HG02884 (cell line): ENCODE data around the gene KCNIP3.
"Not testable (repeated sequence)": the region's sequence is repeated elsewhere in the genome, so short reads cannot be mapped to it uniquely, and the experiment has no call there.

Experiments used
- ATAC-seq: cut with Tn5 transposase; IDR thresholded peaks from one replicate; pipeline ENCODE4 v1.9.1; 2021; ENCODE audit warnings: mild to moderate bottlenecking, moderate library complexity; ENCODE audit not compliant: unreplicated experiment

The KCNIP3 gene

DNA sequence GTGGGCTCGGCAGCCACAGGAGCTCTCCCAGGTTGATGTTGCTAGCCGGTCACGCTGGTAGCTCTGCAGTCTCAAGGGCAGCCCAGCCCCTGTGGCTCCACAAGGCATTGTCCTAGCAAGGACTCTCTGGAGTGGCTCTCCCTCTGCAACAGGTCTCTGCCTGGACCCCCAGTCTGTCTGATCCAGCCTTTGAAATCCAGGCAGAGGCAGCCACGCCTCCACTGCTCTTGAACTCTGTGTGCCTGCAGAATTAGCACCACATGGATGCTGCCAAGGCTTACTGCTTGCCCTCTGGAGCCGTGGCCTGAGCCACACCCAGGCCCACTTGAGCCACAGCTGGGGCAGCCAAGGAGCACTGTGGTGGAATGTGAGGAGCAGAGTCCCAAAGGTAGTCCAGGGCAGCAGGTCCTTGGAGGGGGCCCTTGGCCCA lies 62.4 kb downstream of the KCNIP3 start:
- no peak for ATAC-seq

DNA sequence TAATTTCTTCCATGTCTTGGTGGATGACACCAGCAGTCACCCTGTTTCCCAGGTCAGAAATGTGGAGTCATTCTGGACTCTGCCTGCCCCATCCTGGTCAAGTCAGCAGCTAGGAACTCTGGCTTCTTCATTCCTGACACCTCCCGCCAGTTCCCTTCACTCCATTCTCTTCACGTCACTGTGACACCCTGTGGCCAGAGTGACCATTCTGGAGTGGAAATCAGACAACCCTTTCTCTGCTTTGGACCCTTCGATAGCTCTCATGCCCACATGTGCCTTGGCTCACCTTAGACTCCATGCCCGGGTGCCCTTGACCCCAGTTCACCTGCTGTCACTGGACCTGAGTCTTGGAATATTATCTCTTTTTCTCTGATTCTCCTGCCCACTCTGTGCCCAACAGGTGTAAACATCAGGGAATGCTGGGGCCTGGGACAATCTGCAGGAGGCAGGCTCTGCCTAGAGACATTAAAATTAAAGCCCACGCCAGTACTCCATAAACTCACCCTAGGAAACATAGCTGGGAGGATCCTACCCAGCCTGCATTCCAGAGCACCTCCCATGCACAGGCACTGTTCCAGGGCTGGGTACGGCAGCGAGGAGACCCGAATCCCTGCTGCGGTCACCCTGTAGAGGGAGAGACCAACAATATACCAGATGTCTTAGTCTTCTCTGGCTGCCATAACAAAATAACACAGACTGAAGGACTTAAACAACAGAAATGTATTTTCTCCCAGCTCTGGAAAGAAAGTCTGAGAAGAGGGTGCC lies 64.3 kb downstream of the KCNIP3 start:
- ATAC-seq = no peak

DNA sequence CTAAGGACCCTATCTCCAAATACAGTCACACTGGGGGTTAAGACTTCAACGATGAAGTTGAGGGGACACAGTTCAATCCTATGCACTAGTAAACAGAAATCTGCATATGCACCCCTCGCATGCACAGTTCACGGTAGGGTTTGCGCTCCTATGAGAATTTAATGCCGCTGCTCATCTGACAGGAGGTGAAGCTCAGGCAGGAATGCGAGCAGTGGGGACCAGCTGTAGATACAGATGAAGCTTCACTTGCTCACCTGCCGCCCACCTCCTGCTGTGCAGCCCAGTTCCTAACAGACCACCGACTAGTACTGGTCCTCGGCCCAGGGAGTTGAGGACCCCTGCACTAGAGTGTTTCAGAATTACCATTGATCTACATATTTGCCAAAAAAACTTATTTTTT lies 65.3 kb downstream of the KCNIP3 start:
- ATAC-seq = no peak

DNA sequence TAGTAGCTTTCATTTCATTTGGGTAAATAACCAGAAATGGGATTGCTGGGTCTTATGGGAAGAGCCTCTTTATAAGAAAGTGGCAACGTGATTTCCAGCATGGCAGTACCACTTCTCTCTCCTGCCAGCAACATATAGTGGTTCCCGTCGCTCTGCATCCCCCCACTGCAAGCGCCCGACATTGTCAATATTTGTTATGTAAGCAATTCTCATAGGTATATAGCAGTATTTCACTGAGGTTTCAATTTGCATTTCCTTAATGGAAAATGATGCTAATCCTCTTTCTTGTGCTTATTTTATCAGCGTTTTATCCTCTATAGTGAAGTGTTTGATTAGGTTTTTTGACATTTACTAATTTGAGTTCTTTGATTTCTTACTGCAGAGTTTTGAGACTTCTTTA lies 69.4 kb downstream of the KCNIP3 start:
- no peak for ATAC-seq

DNA sequence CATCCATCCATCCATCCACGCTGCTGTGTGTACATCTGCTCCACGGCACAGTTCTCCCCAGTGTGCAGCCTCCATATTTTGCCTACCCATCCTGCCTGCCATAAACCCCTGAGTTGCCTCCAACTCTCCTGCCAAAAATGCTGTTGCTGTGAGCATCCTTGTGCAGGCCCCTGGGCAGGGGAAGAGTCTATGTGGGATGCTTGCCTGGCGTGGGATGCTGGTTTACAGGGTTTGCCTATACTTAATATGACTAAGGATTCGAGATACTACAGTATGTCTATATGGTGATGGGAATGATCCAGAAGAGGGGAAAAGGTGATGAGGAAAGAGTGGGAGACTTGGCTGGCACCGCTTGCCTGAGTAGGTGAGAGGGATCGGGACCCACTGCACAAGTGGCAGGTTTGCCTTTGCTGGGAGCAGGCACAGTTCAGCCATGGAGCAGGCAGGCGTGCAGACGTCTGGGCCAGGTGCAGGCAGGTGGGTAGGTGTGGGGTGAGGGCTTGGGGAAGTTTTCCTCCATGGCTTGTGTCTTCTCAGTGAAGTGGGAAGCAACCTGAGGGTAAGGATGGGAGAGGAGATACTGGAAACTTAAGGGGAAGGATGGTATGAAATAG lies 75.2 kb downstream of the KCNIP3 start:
- ATAC-seq = no peak

DNA sequence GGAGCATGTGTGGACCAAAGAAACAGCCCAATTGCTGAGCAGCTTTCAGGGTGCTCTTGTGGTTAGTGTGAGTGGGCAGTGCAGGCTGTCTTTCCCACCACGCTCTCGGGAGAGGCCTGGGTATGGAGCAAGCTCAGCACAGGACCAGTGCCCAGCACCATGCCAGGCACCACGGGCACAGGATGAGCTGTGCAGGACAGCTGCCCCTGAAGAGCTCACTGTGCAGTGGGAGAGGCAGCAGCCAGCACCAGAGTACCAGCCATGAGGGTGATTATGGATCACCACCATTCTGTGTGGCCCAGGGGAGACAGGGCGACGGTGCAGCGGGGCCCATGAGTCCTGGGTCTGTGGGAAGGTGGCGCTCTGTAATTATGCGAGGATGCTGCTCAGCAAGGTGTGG lies 75.7 kb downstream of the KCNIP3 start:
- no peak for ATAC-seq

DNA sequence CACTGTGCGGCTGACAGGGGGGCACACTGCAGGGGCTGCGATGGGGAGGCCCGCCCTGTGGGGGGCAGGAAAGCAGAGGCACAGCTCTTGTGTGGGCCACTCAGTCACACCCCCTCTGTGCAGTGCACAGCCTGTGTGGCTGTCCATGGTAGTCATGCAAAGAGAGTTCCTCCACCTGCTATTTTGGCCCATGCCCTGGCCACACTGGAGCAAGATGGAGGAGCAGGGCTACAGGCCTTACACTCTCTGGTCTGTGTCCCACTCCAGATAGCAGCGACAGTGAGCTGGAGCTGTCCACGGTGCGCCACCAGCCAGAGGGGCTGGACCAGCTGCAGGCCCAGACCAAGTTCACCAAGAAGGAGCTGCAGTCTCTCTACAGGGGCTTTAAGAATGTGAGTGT lies 76.9 kb downstream of the KCNIP3 start:
- no peak for ATAC-seq

DNA sequence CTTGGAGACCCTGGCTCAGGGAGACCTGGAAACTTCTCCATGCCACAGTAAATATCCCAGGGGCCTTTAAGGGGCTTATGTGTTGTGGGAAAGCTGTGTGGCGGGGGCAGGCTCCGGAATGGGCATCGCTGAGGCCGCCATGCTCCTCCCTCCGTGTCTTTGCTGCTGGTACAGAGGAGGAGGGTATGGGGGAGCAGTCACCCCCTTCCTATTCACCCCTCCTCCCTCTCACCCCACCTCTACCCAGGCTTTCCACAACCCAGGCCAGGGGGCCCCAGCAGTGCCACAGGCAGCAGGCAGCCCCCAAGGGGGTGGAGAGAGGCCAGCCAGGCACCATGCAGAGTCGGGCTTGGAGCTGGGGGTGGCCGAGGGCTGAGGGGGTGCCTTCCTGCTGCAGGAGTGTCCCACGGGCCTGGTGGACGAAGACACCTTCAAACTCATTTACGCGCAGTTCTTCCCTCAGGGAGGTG lies 77.3 kb downstream of the KCNIP3 start:
- no peak for ATAC-seq

DNA sequence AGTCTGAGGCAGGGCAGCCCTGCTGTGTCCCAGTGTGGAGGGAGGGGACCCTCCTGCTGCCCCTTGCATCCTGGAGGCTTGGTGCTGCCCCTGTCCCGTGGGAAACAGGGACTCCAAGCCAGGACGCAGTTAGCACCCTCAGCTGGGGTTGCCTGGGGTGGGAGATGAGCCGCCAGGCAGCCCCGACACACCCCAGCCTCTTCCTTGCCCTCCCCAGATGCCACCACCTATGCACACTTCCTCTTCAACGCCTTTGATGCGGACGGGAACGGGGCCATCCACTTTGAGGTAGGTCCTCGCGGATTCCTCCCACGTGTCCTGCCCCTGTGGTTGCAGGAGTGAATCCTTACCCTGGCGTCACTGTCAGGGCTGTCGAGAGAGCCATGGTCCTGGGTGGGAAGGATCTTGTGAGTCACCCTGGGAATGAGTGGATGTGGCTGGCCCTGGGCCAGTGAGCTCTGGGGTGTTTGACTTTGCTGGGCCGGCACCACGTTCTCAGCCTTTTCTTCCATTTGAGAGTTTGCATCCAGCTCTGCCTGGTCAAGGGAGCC lies 77.8 kb downstream of the KCNIP3 start:
- no peak for ATAC-seq

DNA sequence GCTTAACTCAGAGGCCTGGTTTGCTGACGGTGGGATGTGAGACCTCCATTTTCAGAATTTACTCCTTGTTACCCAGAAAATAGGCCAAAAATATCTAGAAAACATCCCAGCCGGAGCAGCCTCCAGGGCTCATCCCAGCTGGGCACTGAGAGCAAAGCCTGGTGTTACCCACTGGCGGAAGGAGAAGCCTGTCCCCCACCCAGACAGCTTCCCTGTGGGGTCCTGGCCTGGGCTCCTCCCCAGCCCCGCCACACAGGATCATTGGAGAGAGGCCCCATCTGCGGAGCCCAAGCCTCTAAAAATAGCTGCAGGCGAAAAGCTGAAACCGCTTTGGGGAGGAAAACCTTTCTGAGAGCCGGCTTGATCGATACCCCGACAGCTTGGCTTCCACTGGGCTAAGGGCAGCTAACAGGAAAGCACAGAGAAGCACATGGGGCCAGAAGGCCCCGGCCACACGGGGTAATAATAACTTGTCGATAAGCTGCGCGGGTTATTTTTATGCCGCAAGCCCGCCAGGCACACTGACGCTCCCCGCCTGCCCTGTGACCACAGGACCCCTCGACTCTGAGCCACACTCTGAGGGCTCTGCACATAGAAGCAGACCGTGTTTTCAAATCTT lies 78.5 kb downstream of the KCNIP3 start:
- no peak for ATAC-seq

DNA sequence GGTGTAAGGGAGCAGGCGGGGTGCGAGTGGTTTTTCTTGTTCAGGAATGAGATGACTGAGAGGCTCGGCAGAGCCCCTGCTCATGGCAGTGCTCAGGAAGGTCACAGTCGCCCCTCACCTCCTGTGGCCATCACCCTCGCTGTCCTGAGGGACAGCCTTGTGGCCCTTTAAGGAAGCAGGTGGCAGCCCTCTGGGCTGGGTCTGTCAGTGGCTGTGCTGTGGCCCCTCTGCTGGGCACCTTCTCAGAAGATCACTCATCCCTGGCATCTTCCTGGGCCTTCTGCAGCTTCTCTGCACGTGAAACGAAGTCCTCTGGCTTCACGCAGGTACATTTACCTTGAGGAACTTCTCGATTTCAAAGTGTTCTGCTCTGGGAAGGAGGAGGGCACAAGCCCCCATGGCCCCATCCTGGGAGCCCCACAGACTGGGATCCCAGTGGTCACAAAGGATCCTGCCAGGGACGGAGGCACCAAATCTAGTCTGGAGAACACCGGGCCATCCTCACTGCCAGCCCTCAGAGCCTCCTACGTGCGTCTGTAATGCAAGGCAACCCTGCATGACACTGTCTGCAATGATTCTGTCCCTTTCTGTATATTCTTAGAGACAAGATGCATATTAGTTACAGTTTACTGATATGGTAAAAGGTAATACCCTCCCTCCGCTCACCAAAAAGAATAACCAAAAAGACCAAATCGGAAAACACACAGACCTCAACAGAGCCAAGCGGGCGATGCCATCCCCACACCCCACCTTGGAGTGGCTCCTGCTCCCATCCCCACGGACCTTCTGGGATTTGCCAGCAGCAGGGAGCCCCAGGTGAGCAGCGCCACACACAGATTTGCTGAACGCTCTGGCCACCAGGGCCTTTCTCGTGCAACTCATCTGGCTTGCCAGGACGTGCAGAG lies 79.4 kb downstream of the KCNIP3 start:
- ATAC-seq = no peak

DNA sequence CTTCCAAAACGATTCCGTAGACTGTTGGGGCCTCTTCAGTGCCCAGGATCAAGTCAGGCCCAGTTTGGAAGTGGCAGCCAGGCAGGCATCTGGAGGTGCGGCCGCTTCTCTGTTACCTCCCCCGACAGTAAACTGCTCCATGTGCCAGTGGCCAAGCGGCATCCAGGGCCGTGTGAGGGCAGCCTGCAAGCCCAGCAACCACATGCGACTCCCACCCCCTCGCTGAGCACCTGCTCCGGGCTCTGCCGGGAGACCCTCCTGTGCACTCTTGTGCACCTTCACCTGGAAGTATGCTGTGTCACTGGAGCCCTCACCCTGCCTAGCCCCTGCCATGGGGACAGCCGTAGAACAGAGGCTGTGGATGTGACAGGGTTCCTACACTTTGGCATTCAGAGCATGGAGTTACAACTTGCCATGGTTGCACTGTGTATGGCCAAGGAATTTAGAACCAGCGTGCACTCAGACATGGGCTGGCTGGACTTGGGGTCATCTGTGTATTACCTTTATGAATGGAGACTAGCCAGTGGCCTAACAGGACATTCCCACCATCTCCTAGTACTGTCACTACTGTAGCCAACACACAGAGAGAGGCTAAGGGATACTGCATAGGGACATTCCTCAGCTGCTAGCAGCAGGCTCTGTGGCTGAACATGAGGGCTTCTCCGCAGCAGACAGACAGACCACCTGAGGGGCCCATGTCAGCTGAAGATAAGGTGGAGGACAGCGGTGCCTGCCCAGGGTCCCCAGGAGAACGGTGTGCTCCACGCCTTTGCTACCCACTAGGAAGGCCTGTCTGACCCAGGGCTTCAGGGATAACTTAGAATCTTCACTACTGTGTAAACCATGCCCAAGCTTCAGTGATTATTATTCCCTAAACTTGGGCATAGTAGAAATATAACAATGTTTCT lies 80.3 kb downstream of the KCNIP3 start:
- ATAC-seq = no peak

DNA sequence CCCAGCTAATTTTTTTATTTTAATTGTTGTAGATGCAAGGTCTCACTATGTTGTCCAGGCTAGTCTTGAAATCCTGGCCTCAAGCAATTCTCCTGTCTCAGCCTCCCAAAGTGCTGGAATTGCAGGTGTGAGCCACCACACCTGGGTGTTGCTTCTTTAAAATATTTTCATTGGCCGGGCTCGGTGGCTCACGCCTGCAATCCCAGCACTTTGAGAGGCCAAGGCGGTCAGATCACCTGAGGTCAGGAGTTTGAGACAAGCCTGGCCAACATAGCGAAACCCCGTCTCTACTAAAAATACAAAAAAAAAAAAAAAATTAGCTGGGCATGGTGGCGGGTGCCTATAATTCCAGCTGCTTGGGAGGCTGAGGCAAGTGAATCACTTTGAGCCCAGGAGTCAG lies 81.1 kb downstream of the KCNIP3 start:
- not testable (repeated sequence) for ATAC-seq

DNA sequence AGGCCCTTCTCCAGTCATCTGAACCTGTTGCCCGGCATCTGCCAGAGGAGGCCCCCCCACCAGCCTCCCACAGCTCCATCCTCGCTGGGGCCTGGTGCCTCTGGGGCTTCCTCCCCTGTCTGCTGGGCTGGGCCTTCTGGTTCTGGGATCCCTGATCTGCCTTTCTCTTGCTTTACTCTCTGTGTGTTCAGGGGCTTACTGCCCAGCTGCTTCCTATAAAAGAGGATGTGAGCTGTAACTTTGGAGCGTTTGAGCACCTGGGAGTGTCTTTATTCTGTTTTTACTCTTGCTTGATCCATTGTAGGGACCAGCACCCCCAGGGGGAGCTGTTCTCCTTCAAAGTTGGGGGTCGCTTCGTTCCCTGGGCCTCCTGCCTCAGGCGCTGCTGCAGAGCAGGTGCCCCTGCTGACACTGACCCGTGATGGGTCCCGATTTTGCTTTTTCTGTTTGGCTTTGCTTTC lies 82.3 kb downstream of the KCNIP3 start:
- ATAC-seq = no peak

DNA sequence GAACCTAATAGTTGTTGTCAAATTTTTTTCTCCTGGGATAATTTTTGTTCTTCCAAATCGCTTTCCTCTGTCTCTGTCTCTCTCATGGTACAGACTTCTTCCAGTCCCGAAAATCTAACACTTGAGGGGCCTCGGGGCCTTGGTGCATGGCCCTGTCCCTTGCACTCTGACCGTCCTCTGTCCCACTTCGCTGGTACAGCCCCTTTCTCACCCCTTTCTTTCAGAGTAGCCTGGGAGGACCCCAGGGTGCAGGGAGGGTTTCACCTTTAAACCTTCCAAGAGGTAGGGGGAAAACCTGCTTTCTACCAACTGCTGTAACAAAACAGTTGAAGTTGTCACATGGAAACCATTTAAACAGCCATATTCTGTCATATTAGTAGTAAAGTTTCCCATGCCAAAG lies 83.1 kb downstream of the KCNIP3 start:
- no peak for ATAC-seq

DNA sequence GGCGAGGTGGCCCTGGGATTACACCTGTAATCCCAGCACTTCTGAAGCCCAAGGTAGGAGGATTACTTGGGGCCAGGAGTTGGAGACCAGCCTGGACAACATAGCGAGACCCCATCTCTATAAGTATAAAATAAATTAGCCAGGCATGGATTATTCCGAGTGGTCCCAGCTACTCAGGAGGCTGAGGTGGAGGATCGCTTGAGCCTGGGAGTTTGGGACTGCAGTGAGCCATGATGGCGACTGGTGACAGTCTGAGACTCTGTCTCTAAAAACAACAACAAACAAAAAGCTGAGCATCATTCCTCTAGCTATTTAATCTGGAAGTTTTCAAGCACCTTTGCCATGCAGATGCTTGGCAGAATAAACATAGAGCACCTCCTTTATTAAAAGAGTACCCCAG lies 83.6 kb downstream of the KCNIP3 start:
- no peak for ATAC-seq

DNA sequence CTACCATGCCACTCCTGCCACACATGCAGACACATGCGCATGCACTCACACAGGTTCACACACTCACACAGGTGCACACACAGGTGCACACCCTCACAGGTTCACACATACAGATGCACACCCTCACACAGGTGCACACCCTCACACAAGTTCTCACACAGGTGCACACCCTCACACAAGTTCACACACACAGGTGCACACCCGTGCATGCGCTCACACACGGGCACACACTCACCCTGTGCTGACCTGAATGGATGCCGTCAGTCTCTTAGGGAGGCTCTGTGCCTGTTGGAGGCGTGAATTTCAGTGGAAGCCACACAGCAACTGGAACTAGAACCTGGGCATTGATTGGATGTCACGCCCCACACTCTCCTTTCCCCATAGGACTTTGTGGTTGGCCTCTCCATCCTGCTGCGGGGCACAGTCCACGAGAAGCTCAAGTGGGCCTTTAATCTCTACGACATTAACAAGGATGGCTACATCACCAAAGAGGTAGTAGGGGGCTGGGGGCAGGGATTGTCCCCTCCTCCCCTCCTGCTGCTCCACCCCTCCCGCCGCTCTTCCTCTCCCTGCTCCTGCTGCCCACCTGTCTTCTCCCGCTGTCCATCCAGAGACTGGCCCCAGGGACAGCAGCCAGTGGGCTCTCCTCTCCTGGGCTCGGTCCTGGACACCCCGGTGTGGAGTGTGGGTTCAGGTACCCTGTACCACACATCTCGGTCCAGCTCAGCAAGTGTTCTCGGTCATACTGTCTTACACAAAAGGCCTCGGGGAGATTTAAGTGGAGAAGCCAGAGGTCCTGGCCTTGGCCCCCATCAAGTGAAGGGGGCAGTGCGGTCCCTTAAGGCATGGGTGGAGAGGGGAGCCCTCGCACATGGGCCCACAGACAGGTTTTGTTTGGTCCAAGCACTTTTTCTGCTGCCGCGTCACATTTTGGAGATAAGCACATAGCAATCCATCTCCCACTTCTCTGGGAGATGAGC lies 84.4 kb downstream of the KCNIP3 start:
- ATAC-seq = no peak

DNA sequence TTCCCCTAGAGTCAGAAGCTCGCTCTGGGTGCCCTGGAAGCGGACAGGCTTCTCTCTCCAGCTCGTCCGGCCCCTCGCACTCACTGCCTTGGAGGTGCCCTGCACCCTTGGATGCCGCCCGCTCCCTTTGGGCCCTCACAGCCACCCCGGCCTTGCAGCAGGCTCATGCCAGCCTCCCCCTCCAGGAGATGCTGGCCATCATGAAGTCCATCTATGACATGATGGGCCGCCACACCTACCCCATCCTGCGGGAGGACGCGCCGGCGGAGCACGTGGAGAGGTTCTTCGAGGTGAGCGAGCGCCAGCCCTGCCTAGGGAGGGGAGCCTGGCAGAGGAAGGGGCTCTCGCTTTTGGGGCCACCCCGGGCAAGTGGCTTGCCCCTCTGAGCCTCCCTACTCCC lies 85.0 kb downstream of the KCNIP3 start:
- no peak for ATAC-seq
